ENCODE data around the gene CLTRN. TPM values are rescaled to one million over a fixed set of nuclear protein-coding genes. Genes with fewer than 3 reads are reported as not detected.

The CLTRN gene
- polyA plus RNA-seq, 1 of the 3 experiments (the other 2 are of a cell fraction): 0.16 TPM

- WGBS (ENCODE audit: low lambda C conversion rate): 29% methylated on average over 3 of the region's 3 CpGs
- Histone ChIP-seq H3K9me3 (no peaks in the 10 kb centered on the region), H3K36me3 (replicated peaks in 1 of 2; ENCODE audit: control insufficient read depth in 1 of 2, insufficient read depth in 2 of 2, low read length in 1 of 2) (no peaks in the 10 kb centered on the region), H3K27me3 (ENCODE audit: insufficient read depth) (no peaks in the 10 kb centered on the region), H3K4me1 (ENCODE audit: control insufficient read depth in 1 of 2, insufficient read depth in 2 of 2, low read depth in 1 of 2, low read length in 1 of 2) (no peaks in the 10 kb centered on the region), H3K9ac (no peak overlapping the region), H3K9me2 (no peaks in the 10 kb centered on the region), H3K4me2 (no peak overlapping the region), H3K79me2 (ENCODE audit: insufficient read depth) (no peaks in the 10 kb centered on the region), H3K4me3 (ENCODE audit: low read depth in 2 of 2, low read length in 1 of 2) (no peak overlapping the region), H3K27ac (ENCODE audit: low read depth in 2 of 2, low read length in 1 of 2) (no peak overlapping the region), H4K20me1 (ENCODE audit: insufficient read depth) (no peaks in the 10 kb centered on the region), H2AFZ (ENCODE audit: low read depth) (no peak overlapping the region), H3F3A (replicated peaks; ENCODE audit: insufficient read depth) (no peaks in the 10 kb centered on the region)
- ChIA-PET POLR2A (no interaction called here), CTCF (no interaction called here)
- no peak for DNase-seq
- TF ChIP-seq ZBTB33 (IDR thresholded peaks at IDR 0.05; ENCODE audit: borderline replicate concordance, low read depth) (no peak), YY1 (IDR thresholded peaks at IDR 0.05; ENCODE audit: low read depth) (no peak), RFX5 (IDR thresholded peaks at IDR 0.05; ENCODE audit: low read length) (no peak), MEF2A (IDR thresholded peaks at IDR 0.05; ENCODE audit: borderline replicate concordance, low read depth) (no peak), PBX3 (IDR thresholded peaks at IDR 0.05) (no peak), SIN3A (IDR thresholded peaks at IDR 0.05; ENCODE audit: borderline replicate concordance, low read depth, low read length) (no peak), RXRA (IDR thresholded peaks at IDR 0.05; ENCODE audit: borderline replicate concordance, low read depth) (no peak), NFIC (IDR thresholded peaks at IDR 0.05; ENCODE audit: borderline replicate concordance) (no peak), RCOR1 (IDR thresholded peaks at IDR 0.05; ENCODE audit: low read length) (no peak), GATA2 (CRISPR knock-in tag; IDR thresholded peaks at IDR 0.05) (no peak), TCF12 (IDR thresholded peaks at IDR 0.05) (no peak)
Measured at GRCh38 chrX:15616531-15616930, 48.1 kb downstream of the CLTRN start.

- TF ChIP-seq MAX (IDR thresholded peaks at IDR 0.05; ENCODE audit: low read depth) (no peak), JUND (IDR thresholded peaks at IDR 0.05) (no peak), EP300 (IDR thresholded peaks at IDR 0.05; ENCODE audit: borderline replicate concordance in 1 of 2, low read depth in 1 of 2, low read length in 1 of 2) (no peak), ELF1 (IDR thresholded peaks at IDR 0.05) (no peak), NRF1 (IDR thresholded peaks at IDR 0.05; ENCODE audit: low read depth, low read length) (no peak), PBX3 (IDR thresholded peaks at IDR 0.05) (no peak), CTCF (IDR thresholded peaks at IDR 0.05) (no peak), YY1 (IDR thresholded peaks at IDR 0.05; ENCODE audit: low read depth) (no peak)
- Histone ChIP-seq H3K27me3 (ENCODE audit: insufficient read depth) (no peaks in the 10 kb centered on the region), H3K27ac (ENCODE audit: low read depth in 2 of 2, low read length in 1 of 2) (no peak overlapping the region), H3K9me2 (no peaks in the 10 kb centered on the region), H3F3A (replicated peaks; ENCODE audit: insufficient read depth) (no peaks in the 10 kb centered on the region), H3K4me1 (ENCODE audit: control insufficient read depth in 1 of 2, insufficient read depth in 2 of 2, low read depth in 1 of 2, low read length in 1 of 2) (no peaks in the 10 kb centered on the region), H3K36me3 (replicated peaks in 1 of 2; ENCODE audit: control insufficient read depth in 1 of 2, insufficient read depth in 2 of 2, low read length in 1 of 2) (no peaks in the 10 kb centered on the region), H3K4me3 (ENCODE audit: low read depth in 2 of 2, low read length in 1 of 2) (no peak overlapping the region), H3K9ac (no peak overlapping the region), H4K20me1 (ENCODE audit: insufficient read depth) (no peaks in the 10 kb centered on the region), H3K9me3 (no peaks in the 10 kb centered on the region), H3K79me2 (ENCODE audit: insufficient read depth) (no peaks in the 10 kb centered on the region), H3K4me2 (no peak overlapping the region), H2AFZ (ENCODE audit: low read depth) (no peak overlapping the region)
- no peak for DNase-seq
- whole genome bisulfite sequencing (ENCODE audit: low lambda C conversion rate): 38% methylated on average over 5 of the region's 5 CpGs
- ChIA-PET CTCF (no interaction called here), POLR2A (no interaction called here)
Measured at GRCh38 chrX:15607067-15607466, 57.5 kb downstream of the CLTRN start.
